VCaP (cell line): Measurements from ENCODE around the gene STXBP5L.
A peak's percentile ranks its signal among the peaks of the same experiment; 100 is the strongest.

Experiments used
- H3K27ac ChIP-seq: fragments of 450-650 bp; 2 replicates; pipeline ENCODE4 v1.5.1; 2017
- TF ChIP-seq, protein P1 (sequence below): fragments of 450-650 bp; conservative IDR thresholded peaks from 2 replicates; pipeline ENCODE4 v1.5.1; 2017; ENCODE audit warnings: mild to moderate bottlenecking, moderate library complexity

The STXBP5L gene

DNA sequence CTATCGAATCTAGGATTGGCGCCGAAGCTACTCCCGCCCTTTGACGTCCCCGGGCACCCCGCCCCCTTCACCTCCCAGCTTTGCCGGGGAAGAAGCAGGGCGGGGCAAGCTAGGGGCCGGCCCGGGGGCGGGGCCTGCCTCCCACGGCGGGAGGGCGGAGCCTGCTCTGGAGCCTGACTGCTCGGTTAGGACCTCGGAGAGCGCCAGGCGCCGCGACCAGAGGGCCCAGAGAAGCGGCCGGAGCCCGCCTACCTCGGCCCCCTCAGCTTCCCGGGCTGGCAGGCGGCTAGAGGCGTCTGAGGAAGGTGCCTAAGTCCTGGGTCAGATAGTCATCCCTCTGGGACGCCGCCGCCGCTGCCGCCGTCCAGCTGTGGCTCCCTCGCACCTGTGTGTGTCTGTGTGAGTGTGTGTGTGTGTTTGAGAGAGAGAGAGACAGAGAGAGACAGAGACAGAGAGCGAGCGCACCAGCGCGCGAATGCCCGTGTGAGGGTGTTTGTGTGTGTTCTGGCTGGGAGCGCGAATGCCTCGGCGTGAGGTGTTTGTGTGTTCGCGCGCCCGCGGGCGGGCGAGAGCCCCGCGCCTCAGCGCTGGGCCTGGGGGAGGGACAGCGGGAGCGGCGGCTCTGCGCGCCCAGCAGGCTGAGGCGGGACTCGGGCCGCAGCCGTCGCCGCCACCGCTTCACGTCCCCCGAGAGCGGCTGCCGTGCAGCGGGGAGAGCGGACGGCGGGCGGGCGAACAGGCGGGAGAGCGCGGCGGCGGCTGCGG is at the start of gene STXBP5L:
STXBP5L (plus strand) TSS at position 176 of the 765 bp plus-strand sequence. CDS start 1,374 bp downstream, outside the sequence.
- H3K27ac ChIP-seq = peak within 1 kb of the TSS; percentile 82
- TF ChIP-seq, protein P1, sequence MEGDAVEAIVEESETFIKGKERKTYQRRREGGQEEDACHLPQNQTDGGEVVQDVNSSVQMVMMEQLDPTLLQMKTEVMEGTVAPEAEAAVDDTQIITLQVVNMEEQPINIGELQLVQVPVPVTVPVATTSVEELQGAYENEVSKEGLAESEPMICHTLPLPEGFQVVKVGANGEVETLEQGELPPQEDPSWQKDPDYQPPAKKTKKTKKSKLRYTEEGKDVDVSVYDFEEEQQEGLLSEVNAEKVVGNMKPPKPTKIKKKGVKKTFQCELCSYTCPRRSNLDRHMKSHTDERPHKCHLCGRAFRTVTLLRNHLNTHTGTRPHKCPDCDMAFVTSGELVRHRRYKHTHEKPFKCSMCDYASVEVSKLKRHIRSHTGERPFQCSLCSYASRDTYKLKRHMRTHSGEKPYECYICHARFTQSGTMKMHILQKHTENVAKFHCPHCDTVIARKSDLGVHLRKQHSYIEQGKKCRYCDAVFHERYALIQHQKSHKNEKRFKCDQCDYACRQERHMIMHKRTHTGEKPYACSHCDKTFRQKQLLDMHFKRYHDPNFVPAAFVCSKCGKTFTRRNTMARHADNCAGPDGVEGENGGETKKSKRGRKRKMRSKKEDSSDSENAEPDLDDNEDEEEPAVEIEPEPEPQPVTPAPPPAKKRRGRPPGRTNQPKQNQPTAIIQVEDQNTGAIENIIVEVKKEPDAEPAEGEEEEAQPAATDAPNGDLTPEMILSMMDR = no peak

DNA sequence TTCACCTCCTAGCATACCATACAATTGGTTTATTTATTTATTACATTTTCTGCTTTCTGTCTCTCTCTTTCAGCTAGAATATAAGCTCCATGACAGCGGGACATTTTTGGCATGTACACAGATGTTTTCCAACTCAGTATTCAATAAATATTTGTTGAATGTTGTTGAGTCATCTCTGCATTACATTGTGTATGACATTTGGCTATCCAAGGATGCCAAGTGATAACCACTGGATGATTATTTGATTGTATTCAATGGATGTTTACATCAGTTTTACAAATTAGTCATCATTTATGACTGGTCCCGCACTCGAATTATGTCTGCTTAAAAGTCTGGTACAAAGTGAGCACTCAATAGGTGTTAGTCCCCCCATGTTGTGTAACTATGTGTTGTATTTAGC is 49.5 kb upstream of the STXBP5L start:
- H3K27ac ChIP-seq = no peak overlapping the region
- TF ChIP-seq, protein P1 = no peak

DNA sequence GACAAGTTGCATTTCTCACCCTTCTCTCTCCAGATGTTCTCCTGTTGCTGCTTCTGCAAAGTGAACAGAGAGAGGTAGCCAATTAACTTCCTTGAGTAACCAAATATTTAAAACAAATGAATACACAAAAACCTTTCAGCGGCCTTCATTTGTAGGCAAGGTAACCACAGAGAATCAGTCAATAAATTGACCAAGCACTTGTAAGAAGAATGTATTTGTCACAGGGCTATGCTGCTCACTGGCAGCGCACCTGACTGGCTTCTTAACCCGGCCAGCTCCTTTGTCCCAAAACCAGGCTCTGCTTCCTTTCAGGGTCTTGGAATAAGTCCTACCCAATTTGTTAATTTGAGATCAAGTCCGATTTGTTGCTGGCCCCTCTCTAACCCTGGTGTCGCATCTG is 43.5 kb upstream of the STXBP5L start:
- H3K27ac ChIP-seq = no peak overlapping the region
- TF ChIP-seq, protein P1 = no peak

DNA sequence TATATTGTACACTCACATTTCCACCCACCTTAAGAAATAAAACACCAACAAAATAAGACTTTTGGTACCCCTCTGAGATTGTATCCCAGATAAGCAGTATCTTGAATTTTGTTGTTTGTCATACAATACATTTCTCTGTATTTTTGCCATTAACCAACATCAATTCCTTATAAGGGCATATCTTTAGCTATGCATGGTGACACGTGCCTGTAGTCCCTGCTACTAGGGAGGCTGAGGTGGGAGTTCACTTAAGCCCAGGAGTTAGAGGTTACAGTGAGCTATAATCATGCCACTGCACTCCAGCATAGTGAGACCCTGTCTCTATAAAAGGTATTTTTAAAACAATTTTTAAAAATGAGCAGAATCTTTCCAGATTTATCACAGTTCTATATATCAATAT is 32.5 kb upstream of the STXBP5L start:
- H3K27ac ChIP-seq = no peak overlapping the region
- TF ChIP-seq, protein P1 = no peak

DNA sequence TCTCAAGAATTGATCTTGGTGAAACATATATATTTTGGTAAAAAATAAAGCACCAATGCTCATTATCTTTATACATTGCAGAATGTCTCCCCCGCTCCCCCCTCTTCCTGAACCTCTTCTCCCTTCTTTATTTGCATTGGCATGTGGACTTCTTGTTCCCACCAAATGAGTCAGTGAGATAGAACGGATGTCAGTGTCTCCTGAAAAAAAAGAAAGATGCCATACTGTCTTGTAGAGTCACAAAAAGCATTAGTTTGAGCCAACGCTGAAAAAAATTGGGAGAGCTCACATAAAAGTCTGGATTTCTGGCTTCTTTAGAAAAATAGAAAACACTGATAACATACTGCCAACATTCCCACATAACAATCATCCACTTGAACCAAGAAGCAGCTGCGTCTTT is 32.0 kb upstream of the STXBP5L start:
- TF ChIP-seq, protein P1 = no peak
- no peak overlapping the region for H3K27ac ChIP-seq

DNA sequence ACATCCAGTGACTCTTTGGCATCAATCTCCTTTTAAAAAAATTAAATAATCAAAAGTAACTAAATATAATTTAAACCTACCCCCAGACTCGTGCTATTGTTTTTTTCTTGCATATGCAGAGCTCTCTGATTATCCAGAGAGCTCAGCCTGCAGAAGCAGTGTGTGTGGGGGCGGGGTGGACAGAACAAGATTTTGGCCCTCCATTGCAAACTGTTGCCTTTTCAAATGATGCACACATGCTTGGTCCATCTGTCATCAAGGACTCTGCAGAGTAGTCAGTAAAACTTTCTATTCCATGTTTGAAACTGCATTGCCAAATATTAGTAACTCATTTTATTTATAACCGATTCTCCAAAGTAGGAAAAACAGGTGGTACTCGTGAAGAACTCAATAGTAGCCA is 28.6 kb upstream of the STXBP5L start:
- TF ChIP-seq, protein P1 = no peak
- peak overlapping the region; percentile 21 for H3K27ac ChIP-seq

DNA sequence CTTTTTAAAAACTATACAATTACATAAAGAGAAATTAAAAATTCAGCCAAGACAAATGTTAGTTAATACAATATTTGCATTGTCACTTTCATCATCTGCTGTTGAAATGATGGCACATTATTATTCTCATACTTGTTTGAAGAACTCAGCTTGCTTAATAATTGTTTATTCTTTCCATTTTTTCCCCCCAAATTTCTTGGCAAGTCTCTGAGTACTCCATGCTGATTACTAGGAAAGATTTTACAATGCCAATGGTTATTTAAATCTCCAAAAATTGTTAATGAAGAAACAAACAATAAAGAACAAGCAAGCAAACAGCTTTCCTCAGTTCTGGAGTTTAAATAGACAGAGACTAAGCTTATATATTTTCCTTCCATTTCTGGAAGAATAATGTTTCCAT is 15.1 kb upstream of the STXBP5L start:
- H3K27ac ChIP-seq = peak overlapping the region; percentile 57
- TF ChIP-seq, protein P1 = no peak
